Measurements from ENCODE around the gene CHCHD6.

The CHCHD6 gene

GRCh38 chr3:126889276-126890201 is 185.5 kb downstream of the CHCHD6 start:
- TF ChIP-seq EZH2 (IDR thresholded peaks at IDR 0.05; ENCODE audit: borderline replicate concordance, low read depth, low read length, severe bottlenecking): no peak
- TF ChIP-seq CTCF (IDR thresholded peaks at IDR 0.05; ENCODE audit: borderline replicate concordance, extremely low read depth, low read length, poor library complexity, severe bottlenecking): no peak
- no peak overlapping the region for H2AFZ ChIP-seq (ENCODE audit: low read depth, low read length)
- no peaks in the 10 kb centered on the region for H3K27me3 ChIP-seq (ENCODE audit: insufficient read depth, low read length, poor library complexity)
- H3K9ac ChIP-seq (ENCODE audit: low read depth, low read length): no peak overlapping the region
- H3K36me3 ChIP-seq (ENCODE audit: insufficient read depth, low read length): peaks cover 15% of the 10 kb centered on the region
- H4K20me1 ChIP-seq (ENCODE audit: insufficient read depth, low read length): peaks cover 12% of the 10 kb centered on the region
- no peak for ATAC-seq (ENCODE audit: insufficient read depth, low read depth)
- H3K4me2 ChIP-seq (ENCODE audit: insufficient read depth, low read length): no peak overlapping the region
- H3K4me1 ChIP-seq (ENCODE audit: insufficient read depth, low read length): no peaks in the 10 kb centered on the region
- H3K27ac ChIP-seq (ENCODE audit: low read length): no peak overlapping the region
- H3K9me3 ChIP-seq (ENCODE audit: insufficient read depth, low read length, severe bottlenecking): no peaks in the 10 kb centered on the region
- no peak overlapping the region for H3K4me3 ChIP-seq (ENCODE audit: low read depth in 1 of 2, low read length in 2 of 2)
- no peak for DNase-seq
- no peaks in the 10 kb centered on the region for H3K79me2 ChIP-seq (ENCODE audit: insufficient read depth, low read length)

DNA sequence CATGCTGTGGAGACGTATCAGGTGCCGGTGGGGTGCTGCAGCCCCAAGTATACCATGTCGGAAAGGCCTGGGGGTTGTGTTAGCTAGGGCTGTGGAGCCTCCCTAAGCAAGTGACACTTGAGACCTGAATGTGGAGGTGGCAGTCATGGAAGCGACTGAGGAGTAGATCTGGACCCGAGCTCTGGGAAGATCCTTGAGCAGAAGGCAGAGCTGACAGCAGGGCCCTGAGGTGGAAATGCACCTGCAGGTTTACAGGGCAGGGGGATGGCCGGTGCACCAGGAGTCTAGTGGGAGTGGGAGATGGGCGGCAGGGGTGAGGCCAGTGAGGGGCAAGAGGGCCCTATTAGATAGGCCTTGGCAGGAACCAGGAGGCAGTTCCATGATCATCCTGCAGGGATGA is 187.1 kb downstream of the CHCHD6 start:
- H3K4me3 ChIP-seq (ENCODE audit: low read depth in 1 of 2, low read length in 2 of 2): no peak overlapping the region
- no peak overlapping the region for H3K4me2 ChIP-seq (ENCODE audit: insufficient read depth, low read length)
- DNase-seq: no peak
- H3K27ac ChIP-seq (ENCODE audit: low read length): no peak overlapping the region
- no peaks in the 10 kb centered on the region for H3K27me3 ChIP-seq (ENCODE audit: insufficient read depth, low read length, poor library complexity)
- no peaks in the 10 kb centered on the region for H3K4me1 ChIP-seq (ENCODE audit: insufficient read depth, low read length)
- TF ChIP-seq EZH2 (IDR thresholded peaks at IDR 0.05; ENCODE audit: borderline replicate concordance, low read depth, low read length, severe bottlenecking): no peak
- TF ChIP-seq CTCF (IDR thresholded peaks at IDR 0.05; ENCODE audit: borderline replicate concordance, extremely low read depth, low read length, poor library complexity, severe bottlenecking): no peak
- no peak overlapping the region for H2AFZ ChIP-seq (ENCODE audit: low read depth, low read length)
- peaks cover 5% of the 10 kb centered on the region; the same call in 1 of the 2 replicates for H4K20me1 ChIP-seq (ENCODE audit: insufficient read depth, low read length)
- no peak overlapping the region for H3K9ac ChIP-seq (ENCODE audit: low read depth, low read length)
- H3K79me2 ChIP-seq (ENCODE audit: insufficient read depth, low read length): no peaks in the 10 kb centered on the region
- no peak for ATAC-seq (ENCODE audit: insufficient read depth, low read depth)
- H3K36me3 ChIP-seq (ENCODE audit: insufficient read depth, low read length): peaks cover 15% of the 10 kb centered on the region
- H3K9me3 ChIP-seq (ENCODE audit: insufficient read depth, low read length, severe bottlenecking): no peaks in the 10 kb centered on the region

GRCh38 chr3:126891791-126892190 is 187.8 kb downstream of the CHCHD6 start:
- Histone ChIP-seq H3K9ac (ENCODE audit: low read depth, low read length) (no peak overlapping the region), H3K4me1 (ENCODE audit: insufficient read depth, low read length) (no peaks in the 10 kb centered on the region), H3K27ac (ENCODE audit: low read length) (no peak overlapping the region), H3K9me3 (ENCODE audit: insufficient read depth, low read length, severe bottlenecking) (no peaks in the 10 kb centered on the region), H2AFZ (ENCODE audit: low read depth, low read length) (no peak overlapping the region), H3K36me3 (ENCODE audit: insufficient read depth, low read length) (peaks cover 15% of the 10 kb centered on the region), H3K79me2 (ENCODE audit: insufficient read depth, low read length) (no peaks in the 10 kb centered on the region), H3K4me2 (ENCODE audit: insufficient read depth, low read length) (no peak overlapping the region), H3K27me3 (ENCODE audit: insufficient read depth, low read length, poor library complexity) (no peaks in the 10 kb centered on the region), H4K20me1 (ENCODE audit: insufficient read depth, low read length) (peaks cover 8% of the 10 kb centered on the region; the same call in 1 of the 2 replicates), H3K4me3 (ENCODE audit: low read depth in 1 of 2, low read length in 2 of 2) (no peak overlapping the region)
- TF ChIP-seq CTCF (IDR thresholded peaks at IDR 0.05; ENCODE audit: borderline replicate concordance, extremely low read depth, low read length, poor library complexity, severe bottlenecking) (no peak), EZH2 (IDR thresholded peaks at IDR 0.05; ENCODE audit: borderline replicate concordance, low read depth, low read length, severe bottlenecking) (no peak)
- no peak for DNase-seq
- ATAC-seq (ENCODE audit: insufficient read depth, low read depth): no peak

Measured in DND-41 (cell line).